Fibroblast of lung (primary cell): ENCODE measurements around the gene HNRNPDL. TPM values are rescaled to one million over a fixed set of nuclear protein-coding genes. Genes with fewer than 3 reads are reported as not detected.

Experiments used
- DNase-seq, 2 donors: peaks; one replicate each; pipeline versions ENCODE4 v3.0.0 to v3.0.0-alpha.2; 2010; ENCODE audit warnings: low read depth in 2 of 2
- H2AFZ ChIP-seq: 2 replicates; pipeline ENCODE4 v1.5.1; 2012; ENCODE audit warnings: low read length, control low read depth, inconsistent platforms
- H3K27ac ChIP-seq: 2 replicates; pipeline ENCODE4 v1.5.1; 2011; ENCODE audit warnings: low read length, control low read depth; ENCODE audit not compliant: insufficient read depth
- H3K27me3 ChIP-seq: 2 replicates; pipeline ENCODE4 v1.5.1; 2011; ENCODE audit warnings: mild to moderate bottlenecking, low read length; ENCODE audit not compliant: control insufficient read depth, insufficient read depth
- H3K36me3 ChIP-seq: 2 replicates; pipeline ENCODE4 v1.5.1; 2011; ENCODE audit warnings: low read length; ENCODE audit not compliant: control insufficient read depth, insufficient read depth
- H3K4me1 ChIP-seq: 2 replicates; pipeline ENCODE4 v1.5.1; 2011; ENCODE audit warnings: low read length; ENCODE audit not compliant: control insufficient read depth, insufficient read depth; ENCODE audit errors: extremely low read depth
- H3K4me2 ChIP-seq: 2 replicates; pipeline ENCODE4 v1.5.1; 2011; ENCODE audit warnings: low read length, control low read depth; ENCODE audit not compliant: insufficient read depth; ENCODE audit errors: extremely low read depth
- H3K4me3 ChIP-seq, 4 experiments: fragments of 200-600 bp in 1 of 4; sonication (generic) in 1 of 4; replicated peaks in 1 of 4; 2 replicates each; pipeline ENCODE4 v1.5.1; 2011 to 2016; ENCODE audit warnings: low read length in 4 of 4, low read depth in 3 of 4, mild to moderate bottlenecking in 3 of 4, control low read depth in 2 of 4, inconsistent platforms in 1 of 4, mixed read lengths in 1 of 4; ENCODE audit not compliant: insufficient read depth in 1 of 4; ENCODE audit errors: control extremely low read depth in 1 of 4
- H3K79me2 ChIP-seq: 2 replicates; pipeline ENCODE4 v1.5.1; 2012; ENCODE audit warnings: mild to moderate bottlenecking, low read length, inconsistent platforms; ENCODE audit not compliant: control insufficient read depth, insufficient read depth
- H3K9ac ChIP-seq: 2 replicates; pipeline ENCODE4 v1.5.1; 2011; ENCODE audit warnings: mild to moderate bottlenecking, low read length, control low read depth; ENCODE audit not compliant: insufficient read depth
- H3K9me3 ChIP-seq: 2 replicates; pipeline ENCODE4 v1.5.1; 2012; ENCODE audit warnings: low read depth, low read length; ENCODE audit not compliant: control insufficient read depth, insufficient read depth
- H4K20me1 ChIP-seq: 2 replicates; pipeline ENCODE4 v1.5.1; 2011; ENCODE audit warnings: low read length; ENCODE audit not compliant: control insufficient read depth, insufficient read depth; ENCODE audit errors: extremely low read depth
- EZH2 ChIP-seq: IDR thresholded peaks from 2 replicates; pipeline ENCODE4 v1.5.1; 2012; ENCODE audit warnings: low read length, control low read depth, mild to moderate bottlenecking; ENCODE audit errors: missing control alignments
- polyA plus RNA-seq, 2 donors: library from polyadenylated mRNA; depleted of rRNA in 1 of 2; stranded (reverse) in 1 of 2; unstranded in 1 of 2; fragments of >200 nt; gene quantifications; 2 replicates each; pipeline ENCODE4 v1.2.1, GENCODE V29; 2011 to 2012; ENCODE audit warnings: missing spikeins in 1 of 2
- total RNA-seq: library from RNA; depleted of rRNA; stranded (reverse); fragments of >200 nt; gene quantifications from 2 replicates; pipeline ENCODE4 v1.2.1, GENCODE V29; 2014
- TF ChIP-seq, protein P1 (sequence below), 2 donors: IDR thresholded peaks in 1 of 2; conservative IDR thresholded peaks in 1 of 2; 1 replicate in 1 of 2; 2 replicates in 1 of 2; pipeline ENCODE4 v1.5.1; 2011 to 2012; ENCODE audit warnings: low read length in 2 of 2, control low read depth in 1 of 2, inconsistent platforms in 1 of 2, low read depth in 1 of 2, mild to moderate bottlenecking in 1 of 2

HNRNPDL gene
- total and polyA plus RNA-seq, 2 donors (not counting 1 experiment from before 2014, with no cell fraction given): 161 to 381 TPM

DNA sequence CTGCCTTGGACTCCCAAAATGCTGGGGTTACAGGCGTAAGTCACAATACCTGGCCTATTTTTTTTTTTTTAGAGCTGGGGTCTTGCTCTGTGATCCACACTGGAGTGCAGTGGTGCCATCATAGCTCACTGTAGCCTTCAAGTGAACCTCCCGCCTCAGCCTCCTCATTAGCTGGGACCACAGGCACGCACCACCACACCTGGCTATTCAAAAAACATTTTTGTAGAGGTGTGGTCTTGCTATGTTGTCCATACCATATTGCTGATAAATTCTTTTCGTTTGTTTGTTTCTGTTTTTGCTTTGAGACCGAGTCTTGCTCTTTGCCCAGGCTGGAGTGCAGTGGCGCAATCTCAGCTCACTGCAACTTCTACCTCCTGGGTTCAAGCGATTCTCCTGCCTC, 21.8 kb upstream of the HNRNPDL start:
- Histone ChIP-seq H4K20me1 (no peaks in the 10 kb centered on the region), H3K9me3 (no peaks in the 10 kb centered on the region), H3K79me2 (peaks cover 3% of the 10 kb centered on the region), H3K36me3 (peaks cover 3% of the 10 kb centered on the region), H3K27me3 (no peaks in the 10 kb centered on the region), H3K4me3 (no peak overlapping the region), H2AFZ (no peak overlapping the region), H3K27ac (no peak overlapping the region), H3K9ac (no peak overlapping the region), H3K4me1 (no peaks in the 10 kb centered on the region), H3K4me2 (no peak overlapping the region)
- no peak for DNase-seq
- TF ChIP-seq EZH2: no peak
- TF ChIP-seq, protein P1, sequence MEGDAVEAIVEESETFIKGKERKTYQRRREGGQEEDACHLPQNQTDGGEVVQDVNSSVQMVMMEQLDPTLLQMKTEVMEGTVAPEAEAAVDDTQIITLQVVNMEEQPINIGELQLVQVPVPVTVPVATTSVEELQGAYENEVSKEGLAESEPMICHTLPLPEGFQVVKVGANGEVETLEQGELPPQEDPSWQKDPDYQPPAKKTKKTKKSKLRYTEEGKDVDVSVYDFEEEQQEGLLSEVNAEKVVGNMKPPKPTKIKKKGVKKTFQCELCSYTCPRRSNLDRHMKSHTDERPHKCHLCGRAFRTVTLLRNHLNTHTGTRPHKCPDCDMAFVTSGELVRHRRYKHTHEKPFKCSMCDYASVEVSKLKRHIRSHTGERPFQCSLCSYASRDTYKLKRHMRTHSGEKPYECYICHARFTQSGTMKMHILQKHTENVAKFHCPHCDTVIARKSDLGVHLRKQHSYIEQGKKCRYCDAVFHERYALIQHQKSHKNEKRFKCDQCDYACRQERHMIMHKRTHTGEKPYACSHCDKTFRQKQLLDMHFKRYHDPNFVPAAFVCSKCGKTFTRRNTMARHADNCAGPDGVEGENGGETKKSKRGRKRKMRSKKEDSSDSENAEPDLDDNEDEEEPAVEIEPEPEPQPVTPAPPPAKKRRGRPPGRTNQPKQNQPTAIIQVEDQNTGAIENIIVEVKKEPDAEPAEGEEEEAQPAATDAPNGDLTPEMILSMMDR (conservative IDR thresholded peaks at IDR 0.05 in 1 of 2, IDR thresholded peaks at IDR 0.05 in 1 of 2; ENCODE audit: low read depth in 1 of 2, low read length in 2 of 2): no peak

DNA sequence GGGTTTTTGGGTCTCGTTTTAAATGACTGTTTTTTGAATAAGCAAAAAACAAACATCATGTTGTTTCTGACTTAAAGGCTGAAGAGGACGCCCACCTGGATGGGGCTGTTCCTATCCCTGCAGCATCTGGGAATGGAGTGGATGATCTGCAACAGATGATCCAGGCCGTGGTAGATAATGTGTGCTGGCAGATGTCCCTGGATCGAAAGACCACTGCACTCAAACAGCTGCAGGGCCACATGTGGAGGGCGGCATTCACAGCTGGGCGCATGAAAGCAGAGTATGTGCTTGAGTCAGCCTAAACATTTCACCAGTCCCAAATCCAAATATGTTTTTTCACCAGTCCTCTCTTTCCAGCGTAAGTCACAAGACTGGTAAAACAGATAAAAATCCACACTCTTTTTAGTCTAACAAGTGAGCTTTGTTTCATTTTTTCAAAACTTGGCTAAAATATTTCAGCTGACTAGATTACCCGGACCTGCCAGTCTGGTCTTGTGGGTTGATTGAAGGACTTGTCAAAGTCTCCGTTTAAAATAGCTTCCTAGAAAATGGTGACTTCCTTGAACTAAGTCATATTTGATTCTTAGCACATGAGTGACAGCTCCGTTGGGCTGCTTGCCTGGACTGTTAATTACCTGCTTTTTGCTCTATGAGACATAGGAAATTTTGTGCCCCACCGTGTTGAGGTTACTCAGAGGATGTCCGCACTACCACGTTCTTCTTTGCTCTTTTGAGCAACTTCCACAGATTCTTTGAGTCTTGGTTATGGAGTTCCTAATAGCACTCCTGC, 20.9 kb upstream of the HNRNPDL start:
- Histone ChIP-seq H3K4me2 (no peak overlapping the region), H3K27ac (no peak overlapping the region), H4K20me1 (no peaks in the 10 kb centered on the region), H3K36me3 (peaks cover 3% of the 10 kb centered on the region), H3K4me1 (no peaks in the 10 kb centered on the region), H2AFZ (no peak overlapping the region), H3K4me3 (no peak overlapping the region), H3K27me3 (no peaks in the 10 kb centered on the region), H3K9me3 (no peaks in the 10 kb centered on the region), H3K79me2 (peaks cover 5% of the 10 kb centered on the region), H3K9ac (no peak overlapping the region)
- TF ChIP-seq EZH2: no peak
- TF ChIP-seq, protein P1 (conservative IDR thresholded peaks at IDR 0.05 in 1 of 2, IDR thresholded peaks at IDR 0.05 in 1 of 2; ENCODE audit: low read depth in 1 of 2, low read length in 2 of 2): no peak
- no peak for DNase-seq

DNA sequence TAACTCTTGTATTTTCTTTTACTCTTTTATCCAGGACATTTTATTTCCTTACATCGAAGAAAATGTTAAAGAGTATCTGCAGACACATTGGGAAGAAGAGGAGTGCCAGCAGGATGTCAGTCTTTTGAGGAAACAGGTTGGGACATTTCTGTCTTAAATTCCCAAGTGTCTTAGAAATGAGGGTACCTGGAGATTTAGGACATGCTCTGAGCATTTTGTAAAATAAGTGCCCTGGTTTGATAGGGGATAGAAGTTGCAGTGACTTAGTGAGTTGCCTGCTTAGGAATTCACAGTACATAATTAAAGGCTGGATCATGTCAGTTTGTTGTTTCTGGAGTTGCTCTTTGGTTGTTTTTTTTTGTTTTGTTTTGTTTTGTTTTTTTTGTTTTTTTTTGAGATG, 17.6 kb upstream of the HNRNPDL start:
- Histone ChIP-seq H3K4me3 (no peak overlapping the region), H2AFZ (no peak overlapping the region), H3K4me1 (no peaks in the 10 kb centered on the region), H4K20me1 (no peaks in the 10 kb centered on the region), H3K36me3 (peaks cover 3% of the 10 kb centered on the region), H3K9ac (no peak overlapping the region), H3K27me3 (no peaks in the 10 kb centered on the region), H3K27ac (no peak overlapping the region), H3K79me2 (peaks cover 14% of the 10 kb centered on the region), H3K4me2 (no peak overlapping the region), H3K9me3 (no peaks in the 10 kb centered on the region)
- no peak for DNase-seq
- TF ChIP-seq EZH2: no peak
- TF ChIP-seq, protein P1 (conservative IDR thresholded peaks at IDR 0.05 in 1 of 2, IDR thresholded peaks at IDR 0.05 in 1 of 2; ENCODE audit: low read depth in 1 of 2, low read length in 2 of 2): no peak
